SHP77 treated with DMSO at 0.1 percent for 48 hours (cell line): ENCODE results near the gene ABCG4.

Source experiments
- DNase-seq: peaks from one replicate; lab custom pipeline; 2025; lab: John Stamatoyannopoulos, UW

The ABCG4 gene

DNA sequence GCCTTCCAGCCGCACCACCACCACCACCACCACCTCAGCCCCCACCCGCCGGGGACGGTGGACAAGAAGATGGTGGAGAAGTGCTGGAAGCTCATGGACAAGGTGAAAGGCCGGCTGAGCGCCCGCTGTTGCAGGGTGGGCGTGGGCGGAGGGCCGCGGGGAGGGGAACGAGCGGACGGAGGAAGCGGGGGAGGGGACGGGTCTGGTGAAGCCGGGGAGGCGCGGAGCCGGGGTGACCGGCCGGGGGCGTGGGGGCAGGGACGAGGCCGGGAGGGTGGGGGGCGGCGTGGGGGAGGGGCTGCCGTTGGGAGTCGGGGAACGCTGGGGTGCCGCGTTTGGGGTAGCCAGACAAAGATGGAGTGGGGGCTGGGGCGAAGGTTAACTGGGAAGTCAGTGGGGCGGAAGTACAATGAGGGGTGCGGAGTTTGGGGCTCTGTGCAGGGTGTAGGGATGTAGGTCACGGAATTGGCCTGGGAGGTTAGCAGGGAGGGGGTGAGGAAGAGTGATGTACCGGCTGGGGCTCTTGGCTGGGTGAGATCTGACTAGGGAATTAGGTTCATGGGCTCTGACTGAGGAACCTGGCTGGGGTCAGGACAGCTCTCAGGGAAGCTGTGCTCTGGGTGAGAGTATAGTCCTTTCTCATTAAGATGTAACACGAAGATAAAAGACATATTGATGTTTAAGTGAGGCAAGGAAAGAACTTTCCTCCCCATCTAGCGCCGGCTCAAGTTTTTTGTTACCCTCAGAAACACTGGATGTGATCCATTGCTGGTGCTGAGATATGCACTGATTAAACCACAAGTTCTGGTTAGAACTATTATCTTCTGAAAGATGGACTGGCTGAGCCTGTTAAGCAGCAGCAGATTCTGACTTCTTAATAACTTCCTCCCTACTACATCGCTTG lies 57.9 kb downstream of the ABCG4 start:
- no peak for DNase-seq

DNA sequence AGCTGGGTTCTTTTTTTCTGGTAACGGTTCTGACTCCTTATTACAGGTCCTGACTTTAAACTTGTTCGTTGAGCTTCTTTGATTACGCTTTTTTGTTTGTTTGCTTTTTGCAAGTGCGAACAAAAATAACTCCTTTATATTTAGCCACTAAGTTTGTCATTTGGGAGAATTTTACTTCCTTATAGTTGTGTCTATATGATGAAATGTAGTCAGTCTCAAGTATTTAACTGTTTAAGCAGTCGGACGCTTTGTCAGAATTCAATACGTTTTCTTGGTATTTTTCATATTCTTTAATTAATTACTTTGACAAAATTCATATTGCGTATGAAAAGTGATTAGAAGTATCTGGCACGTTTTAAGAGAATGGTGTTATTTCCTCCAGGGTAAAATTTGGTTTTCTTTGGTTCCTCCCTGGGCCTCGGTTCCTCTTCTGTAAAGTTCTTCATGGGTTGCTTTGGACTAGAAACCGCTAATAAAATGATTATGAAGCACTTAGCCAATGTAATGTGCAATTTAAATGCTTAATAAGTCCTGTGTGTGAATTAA lies 58.6 kb downstream of the ABCG4 start:
- no peak for DNase-seq

DNA sequence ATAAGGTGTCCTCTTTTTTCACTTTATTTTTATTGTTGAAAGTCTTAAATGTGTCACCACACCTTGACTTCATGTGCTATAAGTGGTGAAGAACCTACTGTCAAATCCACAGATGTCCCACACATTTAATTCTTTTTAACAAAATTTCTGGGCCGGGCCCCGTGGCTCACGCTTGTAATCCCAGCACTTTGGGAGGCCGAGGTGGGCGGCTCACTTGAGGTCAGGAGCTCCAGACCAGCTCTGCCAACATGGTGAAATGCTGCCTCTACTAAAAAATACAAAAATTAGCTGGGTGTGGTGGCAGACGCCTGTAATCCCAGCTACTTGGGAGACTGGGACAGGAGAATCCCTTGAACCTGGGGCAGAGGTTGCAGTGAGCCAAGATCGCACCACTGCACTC lies 60.3 kb downstream of the ABCG4 start:
- DNase-seq: no peak

DNA sequence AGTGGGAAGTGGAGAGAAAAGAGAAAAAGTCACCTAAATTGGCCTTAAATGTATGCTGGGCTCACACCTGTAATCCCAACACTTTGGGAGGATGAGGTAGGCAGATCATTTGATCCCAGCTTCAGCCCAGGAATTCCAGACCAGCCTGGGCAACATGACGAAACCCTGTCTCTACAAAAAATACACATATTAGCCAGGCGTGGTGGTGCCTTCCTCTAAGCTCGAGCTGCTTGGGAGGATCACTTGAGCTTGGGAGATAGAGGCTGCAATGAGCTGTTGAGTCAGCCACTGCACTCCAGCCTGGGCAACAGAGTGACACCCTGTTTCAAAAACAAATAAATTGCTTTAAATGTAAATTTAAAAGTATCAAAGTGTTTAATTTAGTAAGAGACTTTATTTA lies 61.2 kb downstream of the ABCG4 start:
- DNase-seq: no peak
